Measurements from ENCODE around the gene FAM47E.

- TF ChIP-seq CEBPB (IDR thresholded peaks at IDR 0.05) (no peak), MAX (IDR thresholded peaks at IDR 0.05) (no peak)
Measured at GRCh38 chr4:76302826-76303438, 51.4 kb downstream of the FAM47E start.
